HG03457 (cell line): ENCODE measurements around the gene AP4E1.
"Not testable (repeated sequence)": the region's sequence is repeated elsewhere in the genome, so short reads cannot be mapped to it uniquely, and the experiment has no call there.

ENCODE experiments used
- ATAC-seq: cut with Tn5 transposase; IDR thresholded peaks from one replicate; pipeline ENCODE4 v1.9.1; 2021; ENCODE audit warnings: moderate number of reproducible peaks; ENCODE audit not compliant: unreplicated experiment

AP4E1 gene

GRCh38 chr15:50888054-50888453 lies 20.4 kb upstream of the AP4E1 start:
- ATAC-seq = no peak

- no peak for ATAC-seq
Observed at GRCh38 chr15:50889589-50889988, 18.9 kb upstream of the AP4E1 start.

- no peak for ATAC-seq
Observed at GRCh38 chr15:50890751-50891150, 17.7 kb upstream of the AP4E1 start.

- no peak for ATAC-seq
Observed at GRCh38 chr15:50891159-50891558, 17.3 kb upstream of the AP4E1 start.

GRCh38 chr15:50893976-50894375 lies 14.5 kb upstream of the AP4E1 start:
- ATAC-seq = no peak

GRCh38 chr15:50901390-50901789 lies 7.1 kb upstream of the AP4E1 start:
- ATAC-seq = not testable (repeated sequence)

GRCh38 chr15:50904211-50904610 lies 4.3 kb upstream of the AP4E1 start:
- no peak for ATAC-seq

- ATAC-seq = no peak
Observed at GRCh38 chr15:50905055-50905454, 3.4 kb upstream of the AP4E1 start.

GRCh38 chr15:50906954-50907600 lies 1.4 kb upstream of the AP4E1 start:
- ATAC-seq = peak; percentile 62

GRCh38 chr15:50907601-50908208 lies 778 bp upstream of the AP4E1 start:
- no peak for ATAC-seq

GRCh38 chr15:50909010-50909317 lies 481 bp downstream of the AP4E1 start:
- no peak for ATAC-seq

- not testable (repeated sequence) for ATAC-seq
Observed at GRCh38 chr15:50910426-50910795, 1.9 kb downstream of the AP4E1 start.

- no peak for ATAC-seq
Observed at GRCh38 chr15:50911001-50911400, 2.5 kb downstream of the AP4E1 start.

GRCh38 chr15:50911621-50912020 lies 3.1 kb downstream of the AP4E1 start:
- ATAC-seq = no peak

GRCh38 chr15:50916400-50916799 lies 7.9 kb downstream of the AP4E1 start:
- no peak for ATAC-seq

- ATAC-seq = not testable (repeated sequence)
Observed at GRCh38 chr15:50919359-50919758, 10.9 kb downstream of the AP4E1 start.

- no peak for ATAC-seq
Observed at GRCh38 chr15:50925281-50925680, 16.8 kb downstream of the AP4E1 start.

- ATAC-seq = no peak
Observed at GRCh38 chr15:50929062-50929461, 20.6 kb downstream of the AP4E1 start.

GRCh38 chr15:50930792-50931191 lies 22.3 kb downstream of the AP4E1 start:
- ATAC-seq = no peak

GRCh38 chr15:50933341-50933740 lies 24.9 kb downstream of the AP4E1 start:
- ATAC-seq = no peak

- ATAC-seq = no peak
Observed at GRCh38 chr15:50938525-50938924, 30.0 kb downstream of the AP4E1 start.

GRCh38 chr15:50939911-50940310 lies 31.4 kb downstream of the AP4E1 start:
- no peak for ATAC-seq

GRCh38 chr15:50940506-50940905 lies 32.0 kb downstream of the AP4E1 start:
- ATAC-seq = no peak
